ENCODE data around the gene CCSER1. TPM values are rescaled to one million over a fixed set of nuclear protein-coding genes. Genes with fewer than 3 reads are reported as not detected.

Gene CCSER1
- total RNA-seq, 1 experiment from 2014 or later = 5.9 TPM

DNA sequence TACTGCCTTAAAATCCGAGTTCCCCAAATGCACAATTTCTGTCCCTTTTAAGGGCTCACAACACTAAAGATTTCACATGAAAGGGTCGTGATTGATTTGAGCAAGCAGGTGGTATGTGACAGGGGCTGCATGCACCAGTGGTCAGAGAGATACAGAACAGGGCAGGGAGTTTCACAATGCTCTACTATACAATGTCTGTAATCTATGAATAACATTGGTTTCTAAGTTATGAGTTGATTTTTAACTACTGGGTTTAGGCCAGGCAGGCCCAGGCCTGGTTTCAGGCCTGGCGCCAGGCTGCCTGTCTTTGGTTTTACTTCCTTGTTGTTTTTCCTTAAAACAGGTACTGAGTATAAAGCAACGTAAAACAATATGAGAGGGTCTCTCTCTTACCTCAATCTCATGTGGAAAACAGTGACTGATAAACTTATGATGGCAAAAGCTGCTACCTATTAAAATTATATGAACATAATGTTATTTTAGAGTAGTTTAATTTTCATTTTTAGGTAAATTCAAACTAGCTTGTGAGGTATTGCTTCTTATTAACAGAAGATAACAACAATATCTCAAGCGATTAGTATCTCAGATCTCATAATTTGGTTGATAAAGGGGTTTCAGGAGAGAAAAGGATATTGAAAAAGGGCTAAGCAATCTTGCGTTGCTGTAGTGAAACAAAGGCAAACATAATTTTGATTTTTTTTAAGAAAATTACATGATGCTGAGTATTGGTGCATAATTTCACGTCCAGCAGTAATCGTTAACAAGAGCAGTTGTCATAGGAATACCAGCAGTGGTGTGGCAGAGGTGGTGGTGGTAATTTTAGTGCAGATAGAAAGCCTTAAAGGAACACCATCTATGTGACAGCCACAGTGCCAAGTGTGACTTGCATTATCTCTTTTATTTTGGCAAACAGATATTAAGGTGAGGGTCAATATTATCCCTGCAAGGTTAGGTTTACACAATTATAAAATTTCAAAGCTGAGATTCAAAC, 1232.1 kb downstream of the CCSER1 start:
- no peaks in the 10 kb centered on the region for H3K9me2 ChIP-seq (ENCODE audit: insufficient read depth)
- ChIA-PET CTCF (no interaction called here), POLR2A (ENCODE audit: unreplicated experiment) (no interaction called here)
- no peak overlapping the region for H3K4me2 ChIP-seq
- DNase-seq = no peak
- H3F3A ChIP-seq (ENCODE audit: insufficient read depth, low read depth) = no peaks in the 10 kb centered on the region
- no peak for TF ChIP-seq EZH2 (IDR thresholded peaks at IDR 0.05; ENCODE audit: low read depth)
- no peak for TF ChIP-seq CTCF (conservative IDR thresholded peaks at IDR 0.05)
- no peaks in the 10 kb centered on the region for H3K9me3 ChIP-seq (ENCODE audit: insufficient read depth, low read depth)
- BruUV-seq (replicated peaks) = no TSS peak
- no peaks in the 10 kb centered on the region for H3K36me3 ChIP-seq (ENCODE audit: low read depth)
- no peaks in the 10 kb centered on the region for H3K27me3 ChIP-seq (ENCODE audit: insufficient read depth, low read depth)
- H2AFZ ChIP-seq = no peak overlapping the region
- H4K20me1 ChIP-seq (ENCODE audit: insufficient read depth) = no peaks in the 10 kb centered on the region
- intact Hi-C loops (cut with micrococcal nuclease; ENCODE audit: unreplicated experiment) = no loop called here
- no peaks in the 10 kb centered on the region for H3K79me2 ChIP-seq (ENCODE audit: low read depth)
- no peak overlapping the region for H3K4me3 ChIP-seq
- no peak overlapping the region for H3K27ac ChIP-seq
- no peaks in the 10 kb centered on the region for H3K4me1 ChIP-seq (replicated peaks; ENCODE audit: insufficient read depth)

- intact Hi-C loops (cut with micrococcal nuclease; ENCODE audit: unreplicated experiment) = no loop called here
- POLR2A ChIA-PET (ENCODE audit: unreplicated experiment) = no interaction called here
- no peak overlapping the region for H3K4me2 ChIP-seq
Measured at GRCh38 chr4:91362125-91362524, 1234.9 kb downstream of the CCSER1 start.

GRCh38 chr4:91366554-91366953, 1239.4 kb downstream of the CCSER1 start:
- Histone ChIP-seq H3K27ac (no peak overlapping the region), H4K20me1 (ENCODE audit: insufficient read depth) (no peaks in the 10 kb centered on the region), H3K9me2 (ENCODE audit: insufficient read depth) (no peaks in the 10 kb centered on the region), H3K4me3 (no peak overlapping the region), H3F3A (ENCODE audit: insufficient read depth, low read depth) (no peaks in the 10 kb centered on the region), H3K79me2 (ENCODE audit: low read depth) (no peaks in the 10 kb centered on the region), H3K4me1 (replicated peaks; ENCODE audit: insufficient read depth) (no peaks in the 10 kb centered on the region), H2AFZ (no peak overlapping the region), H3K4me2 (no peak overlapping the region), H3K27me3 (ENCODE audit: insufficient read depth, low read depth) (no peaks in the 10 kb centered on the region), H3K36me3 (ENCODE audit: low read depth) (no peaks in the 10 kb centered on the region), H3K9me3 (ENCODE audit: insufficient read depth, low read depth) (no peaks in the 10 kb centered on the region)
- BruUV-seq (replicated peaks) = no TSS peak
- ChIA-PET POLR2A (ENCODE audit: unreplicated experiment) (no interaction called here), CTCF (no interaction called here)
- no peak for TF ChIP-seq CTCF (conservative IDR thresholded peaks at IDR 0.05)
- no peak for TF ChIP-seq EZH2 (IDR thresholded peaks at IDR 0.05; ENCODE audit: low read depth)
- no peak for DNase-seq
- intact Hi-C loops (cut with micrococcal nuclease; ENCODE audit: unreplicated experiment) = no loop called here

More at GRCh38 chr4:91362125-91362524, 1234.9 kb downstream of the CCSER1 start:
- Histone ChIP-seq H3K4me1 (replicated peaks; ENCODE audit: insufficient read depth) (no peaks in the 10 kb centered on the region), H3K36me3 (ENCODE audit: low read depth) (no peaks in the 10 kb centered on the region), H3K27me3 (ENCODE audit: insufficient read depth, low read depth) (no peaks in the 10 kb centered on the region), H3K9me3 (ENCODE audit: insufficient read depth, low read depth) (no peaks in the 10 kb centered on the region), H3K27ac (no peak overlapping the region), H3K4me3 (no peak overlapping the region), H3K79me2 (ENCODE audit: low read depth) (no peaks in the 10 kb centered on the region), H3K9me2 (ENCODE audit: insufficient read depth) (no peaks in the 10 kb centered on the region), H2AFZ (no peak overlapping the region), H3F3A (ENCODE audit: insufficient read depth, low read depth) (no peaks in the 10 kb centered on the region), H4K20me1 (ENCODE audit: insufficient read depth) (no peaks in the 10 kb centered on the region)
- BruUV-seq (replicated peaks) = no TSS peak
- CTCF ChIA-PET = no interaction called here
- no peak for TF ChIP-seq EZH2 (IDR thresholded peaks at IDR 0.05; ENCODE audit: low read depth)
- TF ChIP-seq CTCF (conservative IDR thresholded peaks at IDR 0.05) = no peak
- DNase-seq = no peak

Data from PC-9 (cell line).